A673 (cell line): ENCODE data around the gene DACT3.

Source experiments
- CTCF ChIP-seq: fragments of 300-800, 200-600 bp; sonication (generic); conservative IDR thresholded peaks from 2 replicates; pipeline ENCODE4 v1.5.1; 2017; ENCODE audit warnings: low read depth, mild to moderate bottlenecking, antibody characterized with exemption, low read length, moderate library complexity, mixed read lengths
- EZH2 ChIP-seq: fragments of 200-600 bp; sonication (generic); IDR thresholded peaks from 2 replicates; pipeline ENCODE4 v1.6.1; 2017; ENCODE audit warnings: borderline replicate concordance, low read depth, mild to moderate bottlenecking, mixed read lengths, antibody characterized with exemption, low read length; ENCODE audit not compliant: poor library complexity, severe bottlenecking

DNA sequence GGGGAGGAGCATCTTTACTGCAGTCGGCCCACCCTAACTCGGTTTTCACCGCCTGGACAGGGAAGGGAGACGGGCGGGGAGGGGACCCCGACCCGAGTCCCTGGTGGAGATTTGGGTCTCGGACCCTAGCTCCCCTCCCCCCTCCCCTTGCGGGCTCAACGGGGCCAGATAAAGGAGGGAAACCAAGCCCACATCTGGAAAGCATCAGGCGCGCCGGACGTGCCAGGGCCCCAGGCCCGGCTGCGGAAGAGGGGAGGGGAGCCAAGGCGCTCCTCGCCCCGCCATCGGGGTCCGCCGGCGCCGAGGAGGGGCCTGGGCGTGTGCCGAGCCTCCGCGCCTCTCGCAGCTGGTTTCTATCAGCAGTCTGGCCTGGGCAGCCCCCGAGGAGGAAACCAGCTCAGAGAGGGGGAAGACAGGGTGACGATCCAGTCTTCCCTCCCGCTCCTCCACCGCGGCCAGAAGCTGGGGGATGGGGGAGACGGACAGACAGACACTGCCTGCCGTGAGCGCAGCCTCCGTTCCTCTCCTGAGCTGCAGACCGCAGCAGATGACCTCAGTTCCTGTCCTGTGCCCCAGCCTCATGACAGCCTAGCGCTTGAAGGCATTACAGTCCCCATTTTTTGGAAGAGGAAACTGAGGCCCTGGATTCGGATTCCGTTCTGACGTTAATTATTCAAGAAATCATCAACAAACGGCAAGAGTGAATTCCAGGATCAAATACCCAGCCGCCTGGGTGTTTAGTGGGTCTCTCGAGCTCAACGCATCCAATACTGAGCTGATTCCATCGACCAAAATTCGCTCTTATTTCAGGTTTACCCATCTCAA lies 21.4 kb downstream of the DACT3 start:
- TF ChIP-seq CTCF (no peak), EZH2 (no peak)
